K562 (cell line): Measurements from ENCODE around the gene DRAXIN. TPM values are rescaled to one million over a fixed set of nuclear protein-coding genes. Genes with fewer than 3 reads are reported as not detected.

Source experiments
- ATAC-seq: fragments of 200-7000 bp; cut with Tn5 transposase; 3 replicates; pipeline ENCODE4 v1.9.1; 2020; ENCODE audit warnings: moderate library complexity
- BruUV-seq: library from RNA; stranded (reverse); fragments of 400-500 nt; replicated peaks from 2 replicates; lab custom pipeline; 2021; lab: Mats Ljungman, UMichigan
- CTCF ChIA-PET: fragments of 300-600 bp; formaldehyde crosslinking; extraction: SDS; loops from one replicate; lab custom pipeline; 2021; ENCODE audit warnings: low intra/inter-chr PET ratio; lab: Yijun Ruan, JAX
- POLR2A ChIA-PET: fragments of 300-600, 350-650 bp; sonication (Branson Sonifier 250); formaldehyde crosslinking; extraction: SDS; loops from one replicate; lab custom pipeline; 2021; ENCODE audit warnings: antibody characterized with exemption, inconsistent platforms; lab: Yijun Ruan, JAX
- DNase-seq, 4 experiments: peaks; one replicate each; pipeline versions ENCODE4 v3.0.0 to v3.0.0-alpha.2; 2011 to 2018; ENCODE audit warnings: low spot score in 3 of 4, mixed read lengths in 3 of 4; ENCODE audit errors: extremely low read depth in 1 of 4
- FAIRE-seq: peaks from 2 replicates; lab custom pipeline; 2011; peaks lifted over from hg19 to GRCh38; lab: Jason Lieb, UNC
- H2AFZ ChIP-seq: 2 replicates; pipeline ENCODE4 v1.6.0; 2011; ENCODE audit warnings: low read depth, low read length, control low read depth, inconsistent platforms
- H3K27ac ChIP-seq: fragments of 200-600 bp; 3 replicates; pipeline ENCODE4 v1.8.0; 2011; ENCODE audit warnings: low read depth, mild to moderate bottlenecking, control low read depth, inconsistent platforms, low read length, moderate library complexity, mixed read lengths; ENCODE audit errors: extremely low read depth
- H3K27me3 ChIP-seq, 2 experiments: fragments of 300-600 bp in 1 of 2; 2 replicates in 1 of 2; 3 replicates in 1 of 2; pipeline versions ENCODE4 v1.6.0 to v1.8.0; 2011; ENCODE audit warnings: inconsistent platforms in 2 of 2, low read length in 2 of 2, mild to moderate bottlenecking in 1 of 2, mixed read lengths in 1 of 2, moderate library complexity in 1 of 2; ENCODE audit not compliant: control insufficient read depth in 2 of 2, insufficient read depth in 2 of 2
- H3K36me3 ChIP-seq: fragments of 300-600 bp; 3 replicates; pipeline ENCODE4 v1.8.0; 2011; ENCODE audit warnings: mild to moderate bottlenecking, low read length, inconsistent platforms; ENCODE audit not compliant: control insufficient read depth, insufficient read depth
- H3K4me1 ChIP-seq, 2 experiments: fragments of 200-600 bp in 1 of 2; replicated peaks in 1 of 2; 2 replicates in 1 of 2; 3 replicates in 1 of 2; pipeline versions ENCODE4 v1.5.1 to v1.8.0; 2011; ENCODE audit warnings: inconsistent platforms in 2 of 2, low read length in 2 of 2, mild to moderate bottlenecking in 1 of 2, mixed read lengths in 1 of 2, moderate library complexity in 1 of 2; ENCODE audit not compliant: control insufficient read depth in 2 of 2, insufficient read depth in 2 of 2
- H3K4me2 ChIP-seq: 2 replicates; pipeline ENCODE4 v1.6.1; 2011; ENCODE audit warnings: low read length, control low read depth, inconsistent platforms, mixed read lengths; ENCODE audit not compliant: insufficient read depth
- H3K4me3 ChIP-seq: fragments of 200-600 bp; sonication (generic), shearing (Covaris generic); 2 replicates; pipeline ENCODE4 v1.5.1; 2016; ENCODE audit warnings: control low read depth, inconsistent platforms
- H3K79me2 ChIP-seq: fragments of 200-600 bp; 3 replicates; pipeline ENCODE4 v1.8.0; 2011; ENCODE audit warnings: low read length, inconsistent platforms; ENCODE audit not compliant: control insufficient read depth, insufficient read depth
- H3K9ac ChIP-seq, 2 experiments: 2 replicates each; pipeline versions ENCODE4 v1.6.0 to v1.6.1; 2011; ENCODE audit warnings: low read depth in 2 of 2, low read length in 2 of 2, control low read depth in 1 of 2, inconsistent platforms in 1 of 2, mild to moderate bottlenecking in 1 of 2, mixed read lengths in 1 of 2; ENCODE audit not compliant: insufficient read depth in 1 of 2
- H3K9me1 ChIP-seq: one replicate; pipeline ENCODE4 v1.6.0; 2011; ENCODE audit warnings: inconsistent platforms, mild to moderate bottlenecking, low read length, moderate library complexity; ENCODE audit not compliant: control insufficient read depth, insufficient read depth
- H3K9me3 ChIP-seq: replicated peaks from 2 replicates; pipeline ENCODE4 v1.5.1; 2011; ENCODE audit warnings: low read depth, low read length, inconsistent platforms; ENCODE audit not compliant: control insufficient read depth, insufficient read depth
- H4K20me1 ChIP-seq: replicated peaks from 2 replicates; pipeline ENCODE4 v1.6.1; 2011; ENCODE audit warnings: low read length, inconsistent platforms, mixed read lengths; ENCODE audit not compliant: control insufficient read depth, insufficient read depth
- ATF3 ChIP-seq, 2 experiments: fragments of 450-650 bp in 1 of 2; sonication (generic) in 1 of 2; formaldehyde crosslinking in 1 of 2; IDR thresholded peaks in 1 of 2; conservative IDR thresholded peaks in 1 of 2; 2 replicates each; pipeline versions ENCODE4 v1.6.1 to v1.8.1; 2016 to 2023; ENCODE audit warnings: mild to moderate bottlenecking in 2 of 2, moderate library complexity in 2 of 2, inconsistent platforms in 1 of 2, missing genetic modification reagents in 1 of 2
- BCOR ChIP-seq: fragments of 450-650 bp; IDR thresholded peaks from 2 replicates; pipeline ENCODE4 v1.6.1; 2016
- HDAC1 ChIP-seq, 2 experiments: fragments of 450-650 bp; IDR thresholded peaks; 2 replicates each; pipeline ENCODE4 v1.6.1; 2016 to 2017; ENCODE audit warnings: inconsistent platforms in 1 of 2, mild to moderate bottlenecking in 1 of 2, moderate library complexity in 1 of 2
- MNT ChIP-seq, 2 experiments: fragments of 450-650 bp; conservative IDR thresholded peaks; 2 replicates each; pipeline ENCODE4 v1.6.1; 2017; ENCODE audit warnings: mild to moderate bottlenecking in 2 of 2, moderate library complexity in 2 of 2
- NR2C2 ChIP-seq, 2 experiments: fragments of 200-800 bp in 1 of 2; sonication (Bioruptor generic) in 1 of 2; sonication (generic) in 1 of 2; formaldehyde crosslinking in 1 of 2; IDR thresholded peaks; 2 replicates each; pipeline versions ENCODE4 v1.6.1 to v1.8.0; 2016 to 2022; ENCODE audit warnings: mild to moderate bottlenecking in 1 of 2, missing compliant biosample characterization in 1 of 2, missing genetic modification characterization in 1 of 2, missing genetic modification reagents in 1 of 2
- PKNOX1 ChIP-seq: fragments of 450-650 bp; IDR thresholded peaks from 2 replicates; pipeline ENCODE4 v1.6.1; 2016
- RBBP5 ChIP-seq: fragments of 200-600 bp; sonication (generic); IDR thresholded peaks from 2 replicates; pipeline ENCODE4 v1.6.1; 2012; ENCODE audit warnings: borderline replicate concordance, mild to moderate bottlenecking, low read length, control low read depth, inconsistent platforms; ENCODE audit not compliant: insufficient read depth, poor library complexity, severe bottlenecking
- SMARCE1 ChIP-seq: fragments of 450-650 bp; IDR thresholded peaks from 2 replicates; pipeline ENCODE4 v1.7.1; 2016; ENCODE audit warnings: mild to moderate bottlenecking
- ZNF699 ChIP-seq: fragments of 250-450 bp; sonication (Bioruptor Pico); IDR thresholded peaks from 2 replicates; pipeline ENCODE4 v1.8.0; 2021; ENCODE audit warnings: mild to moderate bottlenecking, moderate library complexity; ENCODE audit not compliant: insufficient replicate concordance
- WGBS: fragments of 100-300 bp; shearing (Covaris generic); methylation state at CpG from one replicate; pipeline ENCODE4 v1.1.6; 2016; ENCODE audit warnings: low coverage, mixed read lengths; ENCODE audit not compliant: insufficient coverage; ENCODE audit errors: missing lambda C conversion rate; 5-methylcytosine and 5-hydroxymethylcytosine counted together
- in situ Hi-C: fragments of 300-500 bp; cut with MboI; formaldehyde crosslinking; loops from 4 replicates; pipeline ENCODE4 v1.15.0; 2018; ENCODE audit warnings: inconsistent platforms, mixed read lengths
- intact Hi-C: fragments of 100-400 bp; cut with micrococcal nuclease; formaldehyde crosslinking; loops from 2 replicates; pipeline ENCODE4 v1.14.2; 2022
- polyA plus RNA-seq, 8 experiments: library from polyadenylated mRNA; depleted of rRNA in 4 of 8; stranded (reverse) in 5 of 8; unstranded in 3 of 8; fragments of >200 nt; fragmentation: Nextera tagmentation in 2 of 8; fragmentation: Illumina TruSeq in 1 of 8; extraction: Ambion mirVana in 2 of 8; extraction: Trizol in 1 of 8; gene quantifications; 2 replicates each; pipeline versions ENCODE4 v1.2.1 to v1.2.3, GENCODE V29; 2011 to 2014; ENCODE audit warnings: inconsistent platforms in 1 of 8, missing spikeins in 1 of 8
- total RNA-seq, 7 experiments: library from RNA; depleted of rRNA in 6 of 7; stranded (reverse); fragments of >200 nt in 6 of 7; fragmentation: Illumina TruSeq in 2 of 7; extraction: Trizol in 2 of 7; gene quantifications; 2 replicates each; pipeline versions ENCODE4 v1.2.1 to v1.2.3, GENCODE V29; 2011 to 2021; ENCODE audit warnings: low replicate concordance in 1 of 7

DRAXIN gene
- total and polyA plus RNA-seq, 9 of the 15 experiments (the other 6 are each of a cell fraction or from before 2014, with no cell fraction given): 0.01 to 0.04 (median 0.01) TPM; not detected in 6

- Histone ChIP-seq H3K9me3 (no peaks in the 10 kb centered on the region), H3K27me3 (no peaks in the 10 kb centered on the region), H2AFZ (no peak overlapping the region), H3K4me1 (peaks cover 31 to 52% of the 10 kb centered on the region in 2 experiments), H4K20me1 (no peaks in the 10 kb centered on the region), H3K27ac (no peak overlapping the region), H3K9me1 (no peaks in the 10 kb centered on the region), H3K4me2 (no peak overlapping the region), H3K79me2 (no peaks in the 10 kb centered on the region), H3K4me3 (no peak overlapping the region), H3K36me3 (peaks cover 45% of the 10 kb centered on the region; the same call in 2 of the 3 replicates), H3K9ac (no peak overlapping the region)
- ATAC-seq (no peak), DNase-seq (no peak), FAIRE-seq (no peak)
- ChIA-PET CTCF (no interaction called here), POLR2A (no interaction called here)
- intact Hi-C loops: no loop called here
- BruUV-seq: no TSS peak
- in situ Hi-C loops: no loop called here
- TF ChIP-seq RBBP5 (peak; percentile 14), BCOR (no peak)
- WGBS: 93% methylated on average over 9 of the region's 9 CpGs
Observed at GRCh38 chr1:11751087-11751486, 59.6 kb downstream of the DRAXIN start.

- POLR2A ChIA-PET: interaction anchor here (0.5 to 2.1 kb wide), 12 partner anchors 8 to 617 kb away, joined by 3 to 13 read pairs (median 4); no protein-coding TSS in a partner anchor
- peak; percentile 73 for FAIRE-seq
- no peaks in the 10 kb centered on the region for H3K9me1 ChIP-seq
- peak overlapping the region; percentile 70 for H3K27ac ChIP-seq
- DNase-seq: peak; percentile 80 to 86 (median 84)
- peak; percentile 82 for ATAC-seq
- intact Hi-C loops (no loop called here), in situ Hi-C loops (no loop called here)
- no peak overlapping the region for H3K4me3 ChIP-seq
- H3K36me3 ChIP-seq: peaks cover 35% of the 10 kb centered on the region; the same call in 1 of the 3 replicates
- peak overlapping the region; percentile 32 to 82; a peak in 3 of 4 replicates for H3K9ac ChIP-seq
- CTCF ChIA-PET: no interaction called here
- H3K9me3 ChIP-seq: peaks cover 3% of the 10 kb centered on the region; the same call in 1 of the 2 replicates
- H3K4me1 ChIP-seq: peaks cover 29 to 43% of the 10 kb centered on the region in 2 experiments
- no peaks in the 10 kb centered on the region for H3K79me2 ChIP-seq
- BruUV-seq: no TSS peak
- H2AFZ ChIP-seq: peak overlapping the region; percentile 83
- H3K27me3 ChIP-seq: no peaks in the 10 kb centered on the region
- no peaks in the 10 kb centered on the region for H4K20me1 ChIP-seq
- H3K4me2 ChIP-seq: peak overlapping the region; percentile 36; the same call in 1 of the 2 replicates
- 37% methylated on average over 17 of the region's 17 CpGs for WGBS
- TF ChIP-seq ZNF699 (CRISPR knock-in tag) (no peak), MNT (conservative IDR thresholded peaks at IDR 0.05) (peak in 1 of 2 experiments; percentile 11; a peak in 1 of 4 replicates), HDAC1 (IDR thresholded peaks at IDR 0.05) (peak in 1 of 2 experiments; percentile 45; a peak in 2 of 4 replicates), SMARCE1 (peak; percentile 60; the same call in 1 of the 2 replicates), ATF3 (IDR thresholded peaks at IDR 0.05) (peak; percentile 62), ATF3 (CRISPR knock-in tag; conservative IDR thresholded peaks at IDR 0.05) (no peak), NR2C2 (CRISPR knock-in tag; IDR thresholded peaks at IDR 0.05) (0 out of 2 replicates have a peak, but pooled peaks have one; percentile 42), NR2C2 (tag; IDR thresholded peaks at IDR 0.05) (peak; percentile 72), PKNOX1 (peak; percentile 35; the same call in 1 of the 2 replicates)
Observed at GRCh38 chr1:11752359-11753088, 61.0 kb downstream of the DRAXIN start.
